GM12878 (cell line): Measurements from ENCODE around the gene IGFBP1. TPM values are rescaled to one million over a fixed set of nuclear protein-coding genes. Genes with fewer than 3 reads are reported as not detected.

Experiments
- ATAC-seq: fragments of 200-7000 bp; cut with Tn5 transposase; 3 replicates; pipeline ENCODE4 v1.9.1; 2020; ENCODE audit warnings: mild to moderate bottlenecking, moderate library complexity
- BruUV-seq: library from RNA; stranded (reverse); fragments of 400-500 nt; replicated peaks from 2 replicates; lab custom pipeline; 2021; lab: Mats Ljungman, UMichigan
- CTCF ChIA-PET: fragments of 300-600 bp; sonication (Branson Sonifier 250); formaldehyde crosslinking; extraction: SDS; loops from one replicate; lab custom pipeline; 2021; ENCODE audit warnings: inconsistent platforms; lab: Yijun Ruan, JAX
- POLR2A ChIA-PET: fragments of 350-600 bp; formaldehyde crosslinking; extraction: SDS; loops from one replicate; lab custom pipeline; 2021; ENCODE audit warnings: inconsistent platforms; lab: Charles Lee
- RAD21 ChIA-PET: fragments of 300-600 bp; sonication (Branson Sonifier 250); formaldehyde crosslinking; loops from one replicate; lab custom pipeline; 2023; ENCODE audit warnings: antibody characterized with exemption; ENCODE audit not compliant: unreplicated experiment; lab: Charles Lee
- SMC1A ChIA-PET: fragments of 300-600 bp; sonication (Branson Sonifier 250); formaldehyde crosslinking; loops from one replicate; lab custom pipeline; 2023; ENCODE audit not compliant: unreplicated experiment, uncharacterized antibody; lab: Charles Lee
- DNase-seq: peaks from one replicate; pipeline ENCODE4 v3.0.0-alpha.2; 2011; ENCODE audit warnings: low read depth, low spot score
- FAIRE-seq: peaks from 3 replicates; lab custom pipeline; 2011; peaks lifted over from hg19 to GRCh38; lab: Jason Lieb, UNC
- H2AFZ ChIP-seq: 2 replicates; pipeline ENCODE4 v1.6.0; 2011; ENCODE audit warnings: low read depth, low read length, control low read depth; ENCODE audit not compliant: control insufficient read depth
- H3K27ac ChIP-seq: 2 replicates; pipeline ENCODE4 v1.5.1; 2011; ENCODE audit warnings: control low read depth; ENCODE audit not compliant: control insufficient read depth, insufficient read depth
- H3K27me3 ChIP-seq, 2 experiments: replicated peaks in 1 of 2; 2 replicates each; pipeline versions ENCODE4 v1.6.0 to v1.6.1; 2011; ENCODE audit warnings: low read length in 1 of 2; ENCODE audit not compliant: control insufficient read depth in 2 of 2, insufficient read depth in 2 of 2
- H3K36me3 ChIP-seq, 2 experiments: 2 replicates each; pipeline ENCODE4 v1.5.1; 2011; ENCODE audit warnings: low read length in 1 of 2; ENCODE audit not compliant: control insufficient read depth in 2 of 2, insufficient read depth in 2 of 2
- H3K4me1 ChIP-seq: 2 replicates; pipeline ENCODE4 v1.6.1; 2011; ENCODE audit warnings: mild to moderate bottlenecking, low read length, moderate library complexity, mixed read lengths; ENCODE audit not compliant: control insufficient read depth, insufficient read depth
- H3K4me2 ChIP-seq: 2 replicates; pipeline ENCODE4 v1.6.0; 2011; ENCODE audit warnings: control low read depth; ENCODE audit not compliant: control insufficient read depth, insufficient read depth
- H3K4me3 ChIP-seq: fragments of 200-600 bp; sonication (generic); 2 replicates; pipeline ENCODE4 v1.5.1; 2016
- H3K79me2 ChIP-seq: 2 replicates; pipeline ENCODE4 v1.6.0; 2011; ENCODE audit warnings: low read length; ENCODE audit not compliant: control insufficient read depth, insufficient read depth
- H3K9ac ChIP-seq: 2 replicates; pipeline ENCODE4 v1.8.0; 2011; ENCODE audit warnings: low read length, control low read depth, mixed read lengths; ENCODE audit not compliant: control insufficient read depth, insufficient read depth
- H3K9me3 ChIP-seq: replicated peaks from 3 replicates; pipeline ENCODE4 v1.5.1; 2011; ENCODE audit warnings: mild to moderate bottlenecking, low read length; ENCODE audit not compliant: control insufficient read depth, insufficient read depth
- H4K20me1 ChIP-seq: 2 replicates; pipeline ENCODE4 v1.6.0; 2011; ENCODE audit not compliant: control insufficient read depth, insufficient read depth
- ATF7 ChIP-seq: fragments of 450-650 bp; IDR thresholded peaks from 2 replicates; pipeline ENCODE4 v1.6.1; 2016; ENCODE audit warnings: low read depth, mild to moderate bottlenecking
- BCL11A ChIP-seq: IDR thresholded peaks from 2 replicates; pipeline ENCODE4 v1.6.1; 2011; ENCODE audit warnings: low read depth, low read length
- CEBPZ ChIP-seq: fragments of 150-350 bp; IDR thresholded peaks from 2 replicates; pipeline ENCODE4 v1.6.1; 2016; ENCODE audit warnings: low read depth, low read length
- EED ChIP-seq: sonication (generic); IDR thresholded peaks from 2 replicates; pipeline ENCODE4 v1.6.1; 2016; ENCODE audit warnings: antibody characterized with exemption, low read depth
- ETV6 ChIP-seq, 2 experiments: fragments of 450-650 bp in 1 of 2; IDR thresholded peaks in 1 of 2; conservative IDR thresholded peaks in 1 of 2; 2 replicates each; pipeline ENCODE4 v1.6.1; 2014; ENCODE audit warnings: antibody characterized with exemption in 1 of 2, borderline replicate concordance in 1 of 2, low read depth in 1 of 2, mild to moderate bottlenecking in 1 of 2, moderate library complexity in 1 of 2
- FOXM1 ChIP-seq: IDR thresholded peaks from 2 replicates; pipeline ENCODE4 v1.6.1; 2012; ENCODE audit warnings: low read depth, mild to moderate bottlenecking, inconsistent platforms, low read length, moderate library complexity
- HDAC6 ChIP-seq: fragments of 200-600 bp; sonication (generic); IDR thresholded peaks from one replicate; pipeline ENCODE4 v1.8.0; 2017; ENCODE audit warnings: antibody characterized with exemption; ENCODE audit not compliant: unreplicated experiment
- KDM1A ChIP-seq: fragments of 200-600 bp; sonication (generic); IDR thresholded peaks from 2 replicates; pipeline ENCODE4 v1.6.1; 2016; ENCODE audit warnings: borderline replicate concordance
- POU2F2 ChIP-seq: IDR thresholded peaks from 3 replicates; pipeline ENCODE4 v1.6.1; 2011; ENCODE audit warnings: low read depth, mild to moderate bottlenecking, low read length, borderline replicate concordance
- PRDM15 ChIP-seq: fragments of 450-650 bp; formaldehyde crosslinking; IDR thresholded peaks from 2 replicates; pipeline ENCODE4 v1.4.0; 2020; ENCODE audit warnings: mild to moderate bottlenecking, moderate library complexity
- SMAD1 ChIP-seq: fragments of 450-650 bp; IDR thresholded peaks from 2 replicates; pipeline ENCODE4 v1.6.1; 2018; ENCODE audit warnings: mild to moderate bottlenecking, low read depth; ENCODE audit not compliant: partially characterized antibody
- SMAD5 ChIP-seq: IDR thresholded peaks from 2 replicates; pipeline ENCODE4 v1.6.1; 2016; ENCODE audit warnings: antibody characterized with exemption, low read depth
- WGBS: methylation state at CpG from one replicate; pipeline ENCODE4 v1.1.6; 2016; ENCODE audit warnings: low lambda C conversion rate; ENCODE audit not compliant: insufficient replicate concordance, insufficient coverage; ENCODE audit errors: missing lambda C conversion rate; 5-methylcytosine and 5-hydroxymethylcytosine counted together
- in situ Hi-C: fragments of 300-500 bp; cut with MboI; formaldehyde crosslinking; loops from 9 replicates; pipeline ENCODE4 v1.14.3; 2018; ENCODE audit warnings: mixed read lengths
- intact Hi-C: fragments of 100-400 bp; cut with micrococcal nuclease; formaldehyde crosslinking; loops from one replicate; pipeline ENCODE4 v1.14.2; 2022; ENCODE audit not compliant: unreplicated experiment
- polyA plus RNA-seq, 11 experiments: library from polyadenylated mRNA; depleted of rRNA in 4 of 11; unstranded in 6 of 11; stranded (reverse) in 5 of 11; fragments of >200 nt; fragmentation: Nextera tagmentation in 4 of 11; fragmentation: Illumina TruSeq in 1 of 11; extraction: Ambion mirVana in 4 of 11; extraction: Trizol in 1 of 11; gene quantifications; 1 replicate in 1 of 11; 2 replicates in 10 of 11; pipeline versions ENCODE4 v1.2.1 to v1.2.3, GENCODE V29; 2011 to 2016; ENCODE audit warnings: inconsistent platforms in 2 of 11, missing spikeins in 2 of 11, low read depth in 1 of 11
- total RNA-seq, 4 experiments: library from RNA; depleted of rRNA in 3 of 4; stranded (reverse); fragments of >200 nt in 3 of 4; fragmentation: Illumina TruSeq in 1 of 4; extraction: Trizol in 1 of 4; gene quantifications; 2 replicates each; pipeline versions ENCODE4 v1.2.1 to v1.2.3, GENCODE V29; 2013 to 2021
- TF ChIP-seq, protein P1 (sequence below): fragments of 450-650 bp; IDR thresholded peaks from 2 replicates; pipeline ENCODE4 v1.6.1; 2017; ENCODE audit warnings: mild to moderate bottlenecking

The IGFBP1 gene
- total and polyA plus RNA-seq, 10 of the 15 experiments (the other 5 are each of a cell fraction or from before 2014, with no cell fraction given): 0.13 TPM; not detected in 9

- intact Hi-C loops: no loop called here
- TF ChIP-seq HDAC6: no peak
- no peak for TF ChIP-seq BCL11A
- TF ChIP-seq FOXM1: no peak
- TF ChIP-seq KDM1A: no peak
- TF ChIP-seq SMAD5: no peak
- TF ChIP-seq, protein P1, sequence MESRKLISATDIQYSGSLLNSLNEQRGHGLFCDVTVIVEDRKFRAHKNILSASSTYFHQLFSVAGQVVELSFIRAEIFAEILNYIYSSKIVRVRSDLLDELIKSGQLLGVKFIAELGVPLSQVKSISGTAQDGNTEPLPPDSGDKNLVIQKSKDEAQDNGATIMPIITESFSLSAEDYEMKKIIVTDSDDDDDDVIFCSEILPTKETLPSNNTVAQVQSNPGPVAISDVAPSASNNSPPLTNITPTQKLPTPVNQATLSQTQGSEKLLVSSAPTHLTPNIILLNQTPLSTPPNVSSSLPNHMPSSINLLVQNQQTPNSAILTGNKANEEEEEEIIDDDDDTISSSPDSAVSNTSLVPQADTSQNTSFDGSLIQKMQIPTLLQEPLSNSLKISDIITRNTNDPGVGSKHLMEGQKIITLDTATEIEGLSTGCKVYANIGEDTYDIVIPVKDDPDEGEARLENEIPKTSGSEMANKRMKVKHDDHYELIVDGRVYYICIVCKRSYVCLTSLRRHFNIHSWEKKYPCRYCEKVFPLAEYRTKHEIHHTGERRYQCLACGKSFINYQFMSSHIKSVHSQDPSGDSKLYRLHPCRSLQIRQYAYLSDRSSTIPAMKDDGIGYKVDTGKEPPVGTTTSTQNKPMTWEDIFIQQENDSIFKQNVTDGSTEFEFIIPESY: no peak
- TF ChIP-seq ATF7: no peak
- TF ChIP-seq PRDM15: no peak
- TF ChIP-seq SMAD1: no peak
- TF ChIP-seq POU2F2: no peak
- TF ChIP-seq EED: no peak
- TF ChIP-seq ETV6 (conservative IDR thresholded peaks at IDR 0.05 in 1 of 2, IDR thresholded peaks at IDR 0.05 in 1 of 2; ENCODE audit: borderline replicate concordance in 1 of 2, low read depth in 1 of 2): no peak
- no peak for TF ChIP-seq CEBPZ
Measured at GRCh38 chr7:45869426-45869825, 18.9 kb upstream of the IGFBP1 start.

More at GRCh38 chr7:45869426-45869825, 18.9 kb upstream of the IGFBP1 start:
- in situ Hi-C loops: loop anchor here (25.0 kb wide), 1 partner anchor 707 kb away; the partner anchor contains the start of gene RAMP3
- Histone ChIP-seq H3K79me2 (no peaks in the 10 kb centered on the region), H3K4me1 (no peaks in the 10 kb centered on the region), H3K4me2 (no peak overlapping the region), H3K27me3 (no peaks in the 10 kb centered on the region; a peak in 2 of 4 replicates), H3K9ac (no peak overlapping the region), H3K9me3 (no peaks in the 10 kb centered on the region), H2AFZ (no peak overlapping the region), H4K20me1 (no peaks in the 10 kb centered on the region), H3K36me3 (no peaks in the 10 kb centered on the region), H3K4me3 (no peak overlapping the region), H3K27ac (no peak overlapping the region)
- 39% methylated on average over 4 of the region's 4 CpGs for WGBS
- BruUV-seq: no TSS peak
- DNase-seq (no peak), FAIRE-seq (no peak), ATAC-seq (no peak)
- SMC1A ChIA-PET: no interaction called here
- POLR2A ChIA-PET: no interaction called here
- CTCF ChIA-PET: no interaction called here
- RAD21 ChIA-PET: no interaction called here
